ENCODE results near the gene TXLNB.

TXLNB gene

DNA sequence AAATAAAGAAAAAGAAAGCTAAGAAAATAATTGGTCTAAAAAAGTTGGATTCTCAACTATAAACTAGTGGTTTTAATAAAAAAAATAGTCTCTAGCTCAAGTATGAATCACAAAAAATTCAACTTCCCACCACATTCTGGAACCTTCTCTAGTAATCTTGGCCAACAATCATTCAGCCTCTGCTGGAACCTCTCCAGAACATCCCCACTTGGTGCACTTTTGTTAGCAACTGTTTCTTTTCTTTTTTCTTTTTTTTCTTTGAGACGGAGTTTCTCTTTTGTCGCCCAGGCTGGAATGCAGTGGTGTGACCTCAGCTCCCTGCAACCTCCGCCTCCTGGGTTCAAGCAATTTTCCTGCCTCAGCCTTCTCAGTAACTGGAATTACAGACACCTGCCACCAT lies 35.7 kb downstream of the TXLNB start:
- Histone ChIP-seq H3K9me3 (ENCODE audit: control insufficient read depth, low read length) (no peaks in the 10 kb centered on the region), H3K27ac (ENCODE audit: insufficient read depth, low read length, poor library complexity, severe bottlenecking) (no peak overlapping the region), H3K4me3 (ENCODE audit: insufficient read depth, low read depth, low read length, poor library complexity, severe bottlenecking) (no peak overlapping the region), H3K27me3 (replicated peaks; ENCODE audit: control insufficient read depth, insufficient read depth, low read length, poor library complexity, severe bottlenecking) (no peaks in the 10 kb centered on the region), H3K4me1 (ENCODE audit: control insufficient read depth, insufficient read depth, low read length, poor library complexity, severe bottlenecking) (peaks cover 24% of the 10 kb centered on the region), H3K36me3 (ENCODE audit: control insufficient read depth, insufficient read depth, low read length) (no peaks in the 10 kb centered on the region)
- no peak for DNase-seq

DNA sequence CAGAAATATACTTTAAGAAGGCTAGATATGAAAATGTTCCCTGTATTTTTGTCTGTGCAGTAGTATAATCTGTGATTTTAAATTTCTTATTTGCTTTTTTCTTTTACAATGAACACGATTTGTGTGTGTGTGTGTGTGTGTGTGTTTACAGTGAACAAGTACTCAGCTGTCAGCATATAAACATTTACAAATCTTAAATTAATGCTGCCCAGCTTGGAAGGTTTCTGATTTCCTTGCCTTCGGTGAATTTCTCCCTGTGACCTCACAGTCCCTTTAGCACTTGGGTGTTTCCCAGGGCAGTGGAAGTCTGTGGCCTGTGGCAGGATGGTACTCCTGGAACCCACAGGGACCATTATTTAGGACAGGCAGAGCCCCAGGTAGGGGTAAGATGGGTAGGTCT lies 37.6 kb downstream of the TXLNB start:
- H3K27ac ChIP-seq (ENCODE audit: insufficient read depth, low read length, poor library complexity, severe bottlenecking): no peak overlapping the region
- DNase-seq: no peak
- no peaks in the 10 kb centered on the region for H3K27me3 ChIP-seq (replicated peaks; ENCODE audit: control insufficient read depth, insufficient read depth, low read length, poor library complexity, severe bottlenecking)
- H3K4me1 ChIP-seq (ENCODE audit: control insufficient read depth, insufficient read depth, low read length, poor library complexity, severe bottlenecking): peaks cover 36% of the 10 kb centered on the region
- no peaks in the 10 kb centered on the region for H3K36me3 ChIP-seq (ENCODE audit: control insufficient read depth, insufficient read depth, low read length)
- no peak overlapping the region for H3K4me3 ChIP-seq (ENCODE audit: insufficient read depth, low read depth, low read length, poor library complexity, severe bottlenecking)
- no peaks in the 10 kb centered on the region for H3K9me3 ChIP-seq (ENCODE audit: control insufficient read depth, low read length)

DNA sequence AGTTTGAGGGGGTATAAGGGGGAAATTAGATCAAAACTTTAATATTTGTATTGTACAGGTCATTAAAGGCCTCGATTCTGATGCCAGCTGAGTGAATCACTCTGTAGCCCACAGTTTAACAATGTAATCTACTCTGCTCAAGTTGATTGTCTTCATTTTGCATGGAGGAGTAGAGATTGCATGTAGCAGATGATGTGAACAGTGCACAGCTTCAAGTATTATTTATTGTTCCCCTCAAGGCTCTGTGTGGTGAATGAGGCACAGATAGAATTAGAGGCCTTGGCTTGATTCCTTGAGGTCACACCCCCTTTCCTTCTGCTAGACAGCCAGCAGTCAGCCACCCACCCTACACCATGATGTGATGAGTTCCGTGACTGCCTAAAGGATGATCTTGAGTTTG lies 38.1 kb downstream of the TXLNB start:
- no peaks in the 10 kb centered on the region for H3K36me3 ChIP-seq (ENCODE audit: control insufficient read depth, insufficient read depth, low read length)
- H3K4me3 ChIP-seq (ENCODE audit: insufficient read depth, low read depth, low read length, poor library complexity, severe bottlenecking): no peak overlapping the region
- no peaks in the 10 kb centered on the region for H3K9me3 ChIP-seq (ENCODE audit: control insufficient read depth, low read length)
- no peaks in the 10 kb centered on the region for H3K27me3 ChIP-seq (replicated peaks; ENCODE audit: control insufficient read depth, insufficient read depth, low read length, poor library complexity, severe bottlenecking)
- H3K27ac ChIP-seq (ENCODE audit: insufficient read depth, low read length, poor library complexity, severe bottlenecking): no peak overlapping the region
- DNase-seq: no peak
- H3K4me1 ChIP-seq (ENCODE audit: control insufficient read depth, insufficient read depth, low read length, poor library complexity, severe bottlenecking): peaks cover 36% of the 10 kb centered on the region

DNA sequence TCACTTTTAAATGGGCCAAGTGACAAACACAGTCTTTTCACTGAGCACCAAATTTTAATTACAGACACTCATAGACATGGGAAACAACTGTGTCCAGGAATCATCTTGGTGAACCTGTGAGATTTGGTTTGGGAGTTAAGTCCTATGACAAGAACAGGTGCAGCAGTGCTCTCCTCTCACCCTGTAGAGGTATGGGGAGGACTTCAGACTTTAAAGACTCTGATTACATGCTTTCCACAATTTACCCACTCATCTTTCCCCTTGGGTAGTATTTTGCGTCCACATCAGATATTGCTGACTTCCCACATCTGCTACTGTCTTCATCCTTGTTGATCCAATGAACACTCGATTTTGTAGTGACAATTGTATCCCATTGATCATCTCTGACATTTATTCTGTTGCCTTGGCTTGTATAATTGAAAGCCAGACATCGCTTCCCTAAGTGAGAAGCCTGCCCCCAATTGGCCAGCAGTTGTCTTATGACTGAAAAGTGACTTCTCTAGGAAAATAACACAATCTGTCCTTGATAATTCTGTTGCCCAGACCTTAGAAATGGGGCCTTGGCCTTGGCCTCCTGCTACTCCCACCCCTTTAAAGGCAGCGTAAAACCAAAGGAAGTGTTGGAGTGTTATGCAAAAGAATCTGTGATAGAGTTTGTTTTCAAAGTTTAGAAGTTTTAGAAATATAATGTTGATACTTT lies 40.0 kb downstream of the TXLNB start:
- H3K27me3 ChIP-seq (replicated peaks; ENCODE audit: control insufficient read depth, insufficient read depth, low read length, poor library complexity, severe bottlenecking): no peaks in the 10 kb centered on the region
- no peak for DNase-seq
- no peak overlapping the region for H3K4me3 ChIP-seq (ENCODE audit: insufficient read depth, low read depth, low read length, poor library complexity, severe bottlenecking)
- peak overlapping the region; percentile 30 for H3K27ac ChIP-seq (ENCODE audit: insufficient read depth, low read length, poor library complexity, severe bottlenecking)
- peaks cover 24% of the 10 kb centered on the region for H3K4me1 ChIP-seq (ENCODE audit: control insufficient read depth, insufficient read depth, low read length, poor library complexity, severe bottlenecking)
- H3K9me3 ChIP-seq (ENCODE audit: control insufficient read depth, low read length): no peaks in the 10 kb centered on the region
- no peaks in the 10 kb centered on the region for H3K36me3 ChIP-seq (ENCODE audit: control insufficient read depth, insufficient read depth, low read length)

DNA sequence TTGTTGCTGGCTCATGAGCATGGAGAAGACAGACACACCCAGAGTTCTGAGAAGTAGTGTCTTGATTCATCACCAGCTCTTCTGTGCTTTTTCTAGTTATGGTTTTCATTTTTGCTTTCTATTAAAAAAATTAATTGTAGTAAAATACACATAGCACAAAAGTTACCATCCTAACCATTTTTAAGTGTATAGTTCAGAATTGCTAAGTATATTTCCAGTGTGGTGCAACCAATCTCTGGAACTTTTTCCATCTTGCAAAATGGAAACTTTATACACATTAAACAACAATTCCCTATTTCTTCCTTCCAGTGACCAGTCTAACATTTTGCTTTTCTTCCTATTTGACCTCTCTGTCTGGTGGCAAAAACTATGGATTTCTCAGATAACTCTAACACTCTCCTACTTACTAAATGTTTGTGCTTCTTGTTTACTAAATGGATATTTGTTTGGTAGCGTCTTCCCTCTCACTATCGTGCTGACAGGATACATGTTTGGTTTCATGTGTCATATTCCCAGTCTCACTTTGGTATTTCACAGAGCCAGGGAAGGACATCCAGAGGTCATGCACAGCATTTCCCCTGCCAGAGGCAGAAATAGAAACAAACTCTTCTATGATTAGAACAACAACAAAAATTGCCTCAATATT lies 40.6 kb downstream of the TXLNB start:
- H3K4me3 ChIP-seq (ENCODE audit: insufficient read depth, low read depth, low read length, poor library complexity, severe bottlenecking): no peak overlapping the region
- no peaks in the 10 kb centered on the region for H3K9me3 ChIP-seq (ENCODE audit: control insufficient read depth, low read length)
- peak overlapping the region; percentile 30 for H3K27ac ChIP-seq (ENCODE audit: insufficient read depth, low read length, poor library complexity, severe bottlenecking)
- H3K36me3 ChIP-seq (ENCODE audit: control insufficient read depth, insufficient read depth, low read length): no peaks in the 10 kb centered on the region
- H3K27me3 ChIP-seq (replicated peaks; ENCODE audit: control insufficient read depth, insufficient read depth, low read length, poor library complexity, severe bottlenecking): no peaks in the 10 kb centered on the region
- peaks cover 23% of the 10 kb centered on the region for H3K4me1 ChIP-seq (ENCODE audit: control insufficient read depth, insufficient read depth, low read length, poor library complexity, severe bottlenecking)
- no peak for DNase-seq

DNA sequence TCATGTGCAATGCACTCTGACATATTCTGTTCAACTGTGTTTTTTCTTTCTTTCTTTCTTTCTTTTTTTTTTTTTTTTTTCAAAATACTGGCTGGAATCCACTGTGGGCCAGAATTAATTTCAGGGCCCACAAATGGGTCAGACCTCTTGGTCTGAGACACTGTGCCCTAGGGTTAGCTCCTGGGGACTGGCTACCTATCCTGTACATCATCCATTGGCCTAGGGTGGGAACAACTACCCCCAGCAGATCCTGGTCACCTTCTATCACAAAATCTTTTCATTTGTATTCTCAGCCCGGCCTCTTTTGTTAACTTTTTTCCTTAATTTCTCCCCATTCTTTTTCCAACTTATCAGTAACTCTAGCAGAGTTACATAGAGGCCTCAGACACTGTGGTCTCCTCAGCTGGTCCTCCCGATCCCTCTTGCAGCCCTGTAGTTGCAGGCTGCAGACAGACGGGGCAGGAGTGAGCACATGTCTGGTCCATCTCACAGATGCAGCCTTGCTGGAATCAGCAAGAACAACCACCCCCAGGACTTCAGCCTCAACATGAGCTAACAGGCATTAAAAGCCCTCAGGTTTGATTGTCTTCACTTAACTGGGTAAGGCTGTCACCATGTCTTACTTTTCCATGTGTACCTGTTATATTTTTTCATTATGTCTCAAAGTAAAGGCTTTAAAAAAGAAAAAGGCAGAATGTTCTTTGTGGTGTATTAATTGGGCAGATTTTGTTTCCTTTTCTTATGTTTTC lies 41.3 kb downstream of the TXLNB start:
- DNase-seq: peak in 2 of 3 donors; percentile 32 to 34
- peak overlapping the region; percentile 30 for H3K27ac ChIP-seq (ENCODE audit: insufficient read depth, low read length, poor library complexity, severe bottlenecking)
- no peaks in the 10 kb centered on the region for H3K9me3 ChIP-seq (ENCODE audit: control insufficient read depth, low read length)
- no peaks in the 10 kb centered on the region for H3K27me3 ChIP-seq (replicated peaks; ENCODE audit: control insufficient read depth, insufficient read depth, low read length, poor library complexity, severe bottlenecking)
- no peaks in the 10 kb centered on the region for H3K36me3 ChIP-seq (ENCODE audit: control insufficient read depth, insufficient read depth, low read length)
- no peak overlapping the region for H3K4me3 ChIP-seq (ENCODE audit: insufficient read depth, low read depth, low read length, poor library complexity, severe bottlenecking)
- H3K4me1 ChIP-seq (ENCODE audit: control insufficient read depth, insufficient read depth, low read length, poor library complexity, severe bottlenecking): peaks cover 21% of the 10 kb centered on the region

DNA sequence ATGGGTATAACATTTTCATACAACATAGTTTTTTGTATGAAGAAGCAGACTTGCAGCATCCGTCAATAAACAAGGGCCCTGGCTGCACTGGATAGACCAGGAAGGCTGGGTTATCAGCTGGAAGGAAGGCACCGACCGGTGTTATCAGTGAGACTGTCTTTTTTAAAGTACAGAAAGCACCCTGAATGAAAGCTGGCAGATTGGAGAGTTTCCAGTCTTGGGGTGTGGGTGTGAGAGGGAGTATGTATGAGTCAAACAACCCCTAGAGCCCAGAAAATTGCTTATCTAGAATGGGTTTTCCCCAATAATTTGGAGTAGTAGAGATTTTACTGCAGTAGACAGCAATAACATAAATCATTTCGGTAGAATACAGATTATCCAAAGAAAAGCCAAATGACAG lies 42.4 kb downstream of the TXLNB start:
- Histone ChIP-seq H3K27ac (ENCODE audit: insufficient read depth, low read length, poor library complexity, severe bottlenecking) (no peak overlapping the region), H3K9me3 (ENCODE audit: control insufficient read depth, low read length) (no peaks in the 10 kb centered on the region), H3K4me1 (ENCODE audit: control insufficient read depth, insufficient read depth, low read length, poor library complexity, severe bottlenecking) (peaks cover 21% of the 10 kb centered on the region), H3K36me3 (ENCODE audit: control insufficient read depth, insufficient read depth, low read length) (no peaks in the 10 kb centered on the region), H3K27me3 (replicated peaks; ENCODE audit: control insufficient read depth, insufficient read depth, low read length, poor library complexity, severe bottlenecking) (no peaks in the 10 kb centered on the region), H3K4me3 (ENCODE audit: insufficient read depth, low read depth, low read length, poor library complexity, severe bottlenecking) (no peak overlapping the region)
- DNase-seq: no peak

DNA sequence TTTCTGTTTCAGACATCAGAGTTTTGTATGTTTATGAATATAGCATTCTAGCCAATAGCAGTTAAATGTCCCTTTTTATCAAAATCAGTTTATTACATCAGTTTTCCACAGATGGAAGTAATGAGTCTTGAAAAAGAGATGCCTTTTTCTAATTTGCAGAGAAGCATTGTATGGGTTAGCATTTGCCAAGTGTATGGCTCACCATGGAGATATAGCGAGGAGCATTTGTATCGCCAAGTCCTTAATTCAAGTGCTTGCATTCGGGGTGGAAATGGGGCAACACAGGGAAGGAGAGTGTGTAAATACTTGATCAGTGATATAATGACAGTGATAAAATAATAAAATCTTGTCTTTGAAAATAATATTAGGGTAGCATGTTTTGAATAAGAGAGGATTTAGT lies 42.9 kb downstream of the TXLNB start:
- H3K4me3 ChIP-seq (ENCODE audit: insufficient read depth, low read depth, low read length, poor library complexity, severe bottlenecking): no peak overlapping the region
- H3K4me1 ChIP-seq (ENCODE audit: control insufficient read depth, insufficient read depth, low read length, poor library complexity, severe bottlenecking): peaks cover 21% of the 10 kb centered on the region
- H3K27ac ChIP-seq (ENCODE audit: insufficient read depth, low read length, poor library complexity, severe bottlenecking): no peak overlapping the region
- H3K36me3 ChIP-seq (ENCODE audit: control insufficient read depth, insufficient read depth, low read length): no peaks in the 10 kb centered on the region
- H3K27me3 ChIP-seq (replicated peaks; ENCODE audit: control insufficient read depth, insufficient read depth, low read length, poor library complexity, severe bottlenecking): no peaks in the 10 kb centered on the region
- DNase-seq: no peak
- H3K9me3 ChIP-seq (ENCODE audit: control insufficient read depth, low read length): no peaks in the 10 kb centered on the region

DNA sequence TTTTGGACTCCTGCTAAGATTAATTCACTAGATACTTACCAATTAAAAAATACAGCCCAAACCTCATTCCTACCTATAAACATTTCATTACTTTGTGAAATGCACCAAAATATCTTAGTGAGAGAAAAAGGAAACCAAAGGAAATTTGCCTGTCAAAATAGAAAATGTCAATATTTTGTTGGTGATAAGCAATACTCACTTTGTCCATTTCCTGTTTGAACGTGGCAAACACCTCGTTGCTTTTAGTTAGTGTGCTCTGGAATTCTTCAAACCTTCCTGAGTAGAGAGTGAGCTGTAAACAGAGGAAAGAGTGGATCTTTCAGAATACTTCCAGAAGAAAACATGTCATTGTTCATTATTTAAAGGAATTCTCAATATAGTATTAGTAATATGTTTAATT lies 44.2 kb downstream of the TXLNB start:
- Histone ChIP-seq H3K4me1 (ENCODE audit: control insufficient read depth, insufficient read depth, low read length, poor library complexity, severe bottlenecking) (peaks cover 21% of the 10 kb centered on the region), H3K9me3 (ENCODE audit: control insufficient read depth, low read length) (no peaks in the 10 kb centered on the region), H3K36me3 (ENCODE audit: control insufficient read depth, insufficient read depth, low read length) (no peaks in the 10 kb centered on the region), H3K27ac (ENCODE audit: insufficient read depth, low read length, poor library complexity, severe bottlenecking) (no peak overlapping the region), H3K27me3 (replicated peaks; ENCODE audit: control insufficient read depth, insufficient read depth, low read length, poor library complexity, severe bottlenecking) (no peaks in the 10 kb centered on the region), H3K4me3 (ENCODE audit: insufficient read depth, low read depth, low read length, poor library complexity, severe bottlenecking) (no peak overlapping the region)
- no peak for DNase-seq

DNA sequence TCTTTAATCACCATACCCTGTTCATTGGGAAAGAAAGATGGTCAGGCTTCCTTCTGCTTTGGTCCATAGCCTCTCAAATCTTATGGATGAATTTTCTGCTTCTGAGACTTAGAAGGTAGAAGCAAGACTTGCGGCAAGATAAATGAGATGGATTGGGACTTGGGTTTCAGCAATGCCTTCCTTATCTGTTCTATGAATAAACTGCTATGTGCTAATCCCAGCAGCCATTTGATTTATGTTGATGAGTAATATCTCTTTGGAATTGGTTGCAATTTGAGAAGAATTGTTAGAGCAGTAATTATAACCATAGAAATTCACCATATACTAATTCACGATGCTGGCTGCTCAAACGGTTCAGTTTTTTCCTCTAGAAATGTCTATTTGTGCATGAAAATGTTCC lies 48.3 kb downstream of the TXLNB start:
- no peak for DNase-seq
- H3K4me1 ChIP-seq (ENCODE audit: control insufficient read depth, insufficient read depth, low read length, poor library complexity, severe bottlenecking): no peaks in the 10 kb centered on the region
- no peak overlapping the region for H3K27ac ChIP-seq (ENCODE audit: insufficient read depth, low read length, poor library complexity, severe bottlenecking)

More for the DNA sequence above, 48.3 kb downstream of the TXLNB start:
- Histone ChIP-seq H3K9me3 (ENCODE audit: control insufficient read depth, low read length) (no peaks in the 10 kb centered on the region), H3K4me3 (ENCODE audit: insufficient read depth, low read depth, low read length, poor library complexity, severe bottlenecking) (no peak overlapping the region), H3K27me3 (replicated peaks; ENCODE audit: control insufficient read depth, insufficient read depth, low read length, poor library complexity, severe bottlenecking) (no peaks in the 10 kb centered on the region), H3K36me3 (ENCODE audit: control insufficient read depth, insufficient read depth, low read length) (no peaks in the 10 kb centered on the region)
